ENCODE measurements around the gene COL6A2. TPM values are rescaled to one million over a fixed set of nuclear protein-coding genes. Genes with fewer than 3 reads are reported as not detected.

Gene COL6A2
- total RNA-seq, 1 experiment from 2014 or later = 22.0 TPM

DNA sequence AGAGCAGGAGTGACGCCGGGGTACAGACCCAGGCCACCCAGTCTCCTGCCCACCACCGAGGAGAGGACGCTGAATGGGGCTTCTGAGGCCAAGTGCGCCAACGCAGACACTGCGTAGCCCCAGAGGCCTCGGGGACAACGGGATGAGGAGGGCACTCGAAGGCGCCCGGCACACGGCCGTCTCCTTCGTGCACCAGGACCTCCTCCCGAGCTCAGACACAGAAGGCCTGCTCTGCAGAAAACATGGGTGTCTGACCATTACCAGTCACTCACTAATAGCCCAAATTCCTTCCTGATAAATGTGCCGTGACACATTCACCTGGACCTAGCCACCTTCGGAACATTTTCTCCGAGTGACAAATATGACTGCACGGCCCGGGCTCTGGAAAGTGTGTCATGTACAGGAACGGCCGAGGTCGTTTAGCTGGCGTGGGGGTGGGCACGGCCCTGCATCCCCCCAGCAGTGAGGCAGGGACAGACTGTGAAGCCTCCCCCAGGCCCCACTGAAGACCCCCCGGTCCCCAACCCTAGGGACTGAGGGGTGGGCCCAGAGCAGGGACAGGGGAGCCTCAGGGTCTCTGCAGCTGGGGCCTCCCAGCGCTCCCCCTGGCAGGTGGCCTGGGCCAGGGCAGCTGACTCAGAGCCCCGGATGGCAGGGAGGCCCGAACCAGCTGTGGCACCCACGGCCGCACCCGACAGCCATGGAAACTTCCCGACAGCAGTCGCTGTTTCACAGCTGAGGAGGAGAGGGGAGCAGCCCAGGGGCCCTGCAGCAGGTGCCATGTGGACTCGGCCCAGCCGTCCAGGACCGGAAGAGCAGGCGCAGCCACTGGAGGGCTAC lies 16.7 kb upstream of the COL6A2 start:
- no peaks in the 10 kb centered on the region for H3F3A ChIP-seq (ENCODE audit: insufficient read depth, low read depth)
- no peaks in the 10 kb centered on the region for H3K9me3 ChIP-seq (ENCODE audit: insufficient read depth, low read depth)
- H2AFZ ChIP-seq = no peak overlapping the region
- BruUV-seq (replicated peaks) = no TSS peak
- H3K27me3 ChIP-seq (ENCODE audit: insufficient read depth, low read depth) = no peaks in the 10 kb centered on the region
- H3K27ac ChIP-seq = no peak overlapping the region
- H3K4me2 ChIP-seq = no peak overlapping the region
- CTCF ChIA-PET = no interaction called here
- intact Hi-C loops (cut with micrococcal nuclease; ENCODE audit: unreplicated experiment) = no loop called here
- no peaks in the 10 kb centered on the region for H4K20me1 ChIP-seq (ENCODE audit: insufficient read depth)
- no peak for DNase-seq
- no peaks in the 10 kb centered on the region for H3K79me2 ChIP-seq (ENCODE audit: low read depth)
- H3K9me2 ChIP-seq (ENCODE audit: insufficient read depth) = no peaks in the 10 kb centered on the region
- no peak for TF ChIP-seq EZH2 (IDR thresholded peaks at IDR 0.05; ENCODE audit: low read depth)
- TF ChIP-seq, protein P1, sequence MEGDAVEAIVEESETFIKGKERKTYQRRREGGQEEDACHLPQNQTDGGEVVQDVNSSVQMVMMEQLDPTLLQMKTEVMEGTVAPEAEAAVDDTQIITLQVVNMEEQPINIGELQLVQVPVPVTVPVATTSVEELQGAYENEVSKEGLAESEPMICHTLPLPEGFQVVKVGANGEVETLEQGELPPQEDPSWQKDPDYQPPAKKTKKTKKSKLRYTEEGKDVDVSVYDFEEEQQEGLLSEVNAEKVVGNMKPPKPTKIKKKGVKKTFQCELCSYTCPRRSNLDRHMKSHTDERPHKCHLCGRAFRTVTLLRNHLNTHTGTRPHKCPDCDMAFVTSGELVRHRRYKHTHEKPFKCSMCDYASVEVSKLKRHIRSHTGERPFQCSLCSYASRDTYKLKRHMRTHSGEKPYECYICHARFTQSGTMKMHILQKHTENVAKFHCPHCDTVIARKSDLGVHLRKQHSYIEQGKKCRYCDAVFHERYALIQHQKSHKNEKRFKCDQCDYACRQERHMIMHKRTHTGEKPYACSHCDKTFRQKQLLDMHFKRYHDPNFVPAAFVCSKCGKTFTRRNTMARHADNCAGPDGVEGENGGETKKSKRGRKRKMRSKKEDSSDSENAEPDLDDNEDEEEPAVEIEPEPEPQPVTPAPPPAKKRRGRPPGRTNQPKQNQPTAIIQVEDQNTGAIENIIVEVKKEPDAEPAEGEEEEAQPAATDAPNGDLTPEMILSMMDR (conservative IDR thresholded peaks at IDR 0.05) = no peak
- H3K4me1 ChIP-seq (replicated peaks; ENCODE audit: insufficient read depth) = no peaks in the 10 kb centered on the region
- POLR2A ChIA-PET (ENCODE audit: unreplicated experiment) = no interaction called here
- no peaks in the 10 kb centered on the region for H3K36me3 ChIP-seq (ENCODE audit: low read depth)
- H3K4me3 ChIP-seq = no peak overlapping the region

DNA sequence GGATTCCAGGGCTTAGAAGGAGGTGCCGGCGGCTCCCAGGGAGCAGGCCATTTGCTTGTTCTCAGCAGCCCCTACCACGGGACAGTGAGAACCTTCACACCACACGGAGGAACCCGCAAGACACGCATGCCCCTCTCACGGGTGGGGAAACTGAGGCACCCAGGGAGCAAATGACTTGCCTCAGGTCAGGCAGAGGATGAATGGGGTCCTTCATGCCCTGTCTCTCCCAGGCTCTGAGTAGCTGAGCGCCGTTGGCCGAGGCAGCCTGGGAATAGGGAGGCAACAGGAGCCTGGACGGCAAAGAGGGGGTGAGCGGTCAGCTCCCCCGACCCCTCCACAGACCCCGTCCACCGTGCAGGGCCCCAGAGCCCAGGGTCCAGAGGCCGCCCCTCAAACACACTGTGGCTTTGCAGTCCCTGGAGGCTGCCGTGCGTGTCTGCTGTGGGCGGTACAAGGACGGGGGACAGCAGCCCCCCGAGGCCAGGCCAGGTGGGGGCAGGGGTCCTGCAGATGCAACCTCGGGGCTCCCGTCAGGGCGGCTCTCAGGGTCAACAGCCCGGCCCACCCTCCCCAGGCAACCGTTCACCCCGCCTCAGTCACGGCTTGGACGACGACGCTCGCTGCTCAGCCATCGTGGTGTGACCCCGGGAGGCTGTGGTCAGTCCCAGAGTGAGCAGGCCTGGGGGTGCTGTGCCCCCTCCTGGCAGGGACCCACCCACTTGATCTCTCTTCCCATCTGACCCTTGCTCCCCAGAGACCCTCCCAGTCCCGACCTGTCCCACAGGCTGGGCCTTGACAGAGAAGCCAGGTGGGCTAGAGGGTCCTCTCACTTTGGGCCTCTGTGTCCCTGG lies 15.8 kb upstream of the COL6A2 start:
- ChIA-PET POLR2A (ENCODE audit: unreplicated experiment) (no interaction called here), CTCF (no interaction called here)
- H3K9me2 ChIP-seq (ENCODE audit: insufficient read depth) = no peaks in the 10 kb centered on the region
- no peak for TF ChIP-seq EZH2 (IDR thresholded peaks at IDR 0.05; ENCODE audit: low read depth)
- TF ChIP-seq, protein P1 (conservative IDR thresholded peaks at IDR 0.05) = no peak
- H3K4me1 ChIP-seq (replicated peaks; ENCODE audit: insufficient read depth) = no peaks in the 10 kb centered on the region
- no peak overlapping the region for H3K4me2 ChIP-seq
- H3K36me3 ChIP-seq (ENCODE audit: low read depth) = no peaks in the 10 kb centered on the region
- no peaks in the 10 kb centered on the region for H4K20me1 ChIP-seq (ENCODE audit: insufficient read depth)
- no TSS peak for BruUV-seq (replicated peaks)
- no peak overlapping the region for H2AFZ ChIP-seq
- no peak overlapping the region for H3K27ac ChIP-seq
- H3K9me3 ChIP-seq (ENCODE audit: insufficient read depth, low read depth) = no peaks in the 10 kb centered on the region
- H3K27me3 ChIP-seq (ENCODE audit: insufficient read depth, low read depth) = no peaks in the 10 kb centered on the region
- no peak for DNase-seq
- H3K4me3 ChIP-seq = no peak overlapping the region
- intact Hi-C loops (cut with micrococcal nuclease; ENCODE audit: unreplicated experiment) = no loop called here
- no peaks in the 10 kb centered on the region for H3F3A ChIP-seq (ENCODE audit: insufficient read depth, low read depth)
- H3K79me2 ChIP-seq (ENCODE audit: low read depth) = no peaks in the 10 kb centered on the region

DNA sequence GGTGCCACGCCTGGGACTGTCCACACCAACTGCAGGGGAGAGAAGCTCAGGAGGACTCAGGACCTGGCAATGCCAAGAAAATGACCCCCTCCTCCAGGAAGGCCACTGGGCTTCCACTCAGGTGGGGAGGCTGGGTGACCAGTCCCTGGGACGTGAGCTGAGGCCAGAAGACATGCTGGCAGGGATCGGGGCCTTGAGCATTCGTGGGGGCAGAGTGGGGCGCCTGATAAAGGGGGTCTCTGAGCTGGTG lies 15.3 kb upstream of the COL6A2 start:
- H3K79me2 ChIP-seq (ENCODE audit: low read depth) = no peaks in the 10 kb centered on the region
- ChIA-PET POLR2A (ENCODE audit: unreplicated experiment) (no interaction called here), CTCF (no interaction called here)
- no peaks in the 10 kb centered on the region for H3K36me3 ChIP-seq (ENCODE audit: low read depth)
- H3K27ac ChIP-seq = no peak overlapping the region
- no peaks in the 10 kb centered on the region for H3K9me3 ChIP-seq (ENCODE audit: insufficient read depth, low read depth)
- intact Hi-C loops (cut with micrococcal nuclease; ENCODE audit: unreplicated experiment) = no loop called here
- no peaks in the 10 kb centered on the region for H3F3A ChIP-seq (ENCODE audit: insufficient read depth, low read depth)
- no peaks in the 10 kb centered on the region for H3K9me2 ChIP-seq (ENCODE audit: insufficient read depth)
- H3K4me3 ChIP-seq = no peak overlapping the region
- H4K20me1 ChIP-seq (ENCODE audit: insufficient read depth) = no peaks in the 10 kb centered on the region
- H3K4me2 ChIP-seq = no peak overlapping the region
- no peaks in the 10 kb centered on the region for H3K27me3 ChIP-seq (ENCODE audit: insufficient read depth, low read depth)
- no TSS peak for BruUV-seq (replicated peaks)
- TF ChIP-seq EZH2 (IDR thresholded peaks at IDR 0.05; ENCODE audit: low read depth) = no peak
- TF ChIP-seq, protein P1 (conservative IDR thresholded peaks at IDR 0.05) = no peak
- DNase-seq = no peak
- H3K4me1 ChIP-seq (replicated peaks; ENCODE audit: insufficient read depth) = no peaks in the 10 kb centered on the region
- H2AFZ ChIP-seq = no peak overlapping the region
